Ovary (tissue), 9 donors: ENCODE measurements around the gene URB2. TPM values are rescaled to one million over a fixed set of nuclear protein-coding genes. Genes with fewer than 3 reads are reported as not detected.

Experiments
- DNase-seq, 5 donors: peaks; one replicate each; pipeline ENCODE4 v3.0.0-alpha.2; 2019 to 2020
- H3K27ac ChIP-seq, 2 donors: fragments of 200-600 bp; one replicate each; pipeline versions ENCODE4 v1.5.1 to v1.8.0; 2019 to 2022
- H3K27me3 ChIP-seq: fragments of 200-600 bp; one replicate; pipeline ENCODE4 v1.8.0; 2022
- H3K36me3 ChIP-seq: fragments of 200-600 bp; sonication (generic); one replicate; pipeline ENCODE4 v1.5.1; 2019
- H3K4me1 ChIP-seq: one replicate; pipeline ENCODE4 v1.8.1; 2013; ENCODE audit warnings: mild to moderate bottlenecking, moderate library complexity; ENCODE audit not compliant: insufficient read depth
- H3K4me3 ChIP-seq: fragments of 200-600 bp; sonication (generic); one replicate; pipeline ENCODE4 v1.5.1; 2017
- H3K9me3 ChIP-seq, 2 donors: fragments of 200-600 bp in 1 of 2; sonication (generic) in 1 of 2; one replicate each; pipeline versions ENCODE4 v1.5.1 to v1.8.1; 2013 to 2019; ENCODE audit warnings: mild to moderate bottlenecking in 1 of 2, moderate library complexity in 1 of 2
- EP300 ChIP-seq: sonication (generic); formaldehyde crosslinking; IDR thresholded peaks from one replicate; pipeline ENCODE4 v1.6.1; 2017; ENCODE audit warnings: antibody characterized with exemption
- POLR2A ChIP-seq: fragments of 450-650 bp; IDR thresholded peaks from one replicate; pipeline ENCODE4 v1.6.1; 2017; ENCODE audit warnings: antibody characterized with exemption, mild to moderate bottlenecking, moderate library complexity
- WGBS, 3 donors: extraction: QIAGEN DNeasy Blood & Tissue Kit in 1 of 3; methylation state at CpG; one replicate each; pipeline versions ENCODE4 v1.1.5 to v1.1.7; 2013 to 2017; 5-methylcytosine and 5-hydroxymethylcytosine counted together
- intact Hi-C, 4 donors: fragments of 100-400 bp; cut with DNase I; formaldehyde crosslinking; loops; one replicate each; pipeline versions ENCODE4 v1.11.0 to v1.15.1; 2022 to 2023
- polyA plus RNA-seq, 2 donors: library from polyadenylated mRNA; stranded (reverse); fragments of 200-250 nt in 1 of 2; fragments of 350-450 nt in 1 of 2; fragmentation: Illumina TruSeq in 1 of 2; extraction: RNeasy Lipid Tissue Mini Kit (QIAGEN cat#74804) in 1 of 2; gene quantifications; one replicate each; pipeline ENCODE4 v1.2.3, GENCODE V29; 2013 to 2014
- total RNA-seq, 7 donors: library from RNA; depleted of rRNA in 2 of 7; stranded (reverse); fragments of >200 nt in 2 of 7; fragmentation: NEBNext Ultra II Directional in 3 of 7; extraction: Animal tissue kit (Norgen Biotek cat#: 25700) in 3 of 7; gene quantifications; one replicate each; pipeline versions ENCODE4 v1.1.0 to v1.2.4, GENCODE V29; 2016 to 2023
- TF ChIP-seq, protein P1 (sequence below), 3 donors: fragments of 450-650 bp in 2 of 3; fragments of 200-600 bp in 1 of 3; IDR thresholded peaks; one replicate each; pipeline versions ENCODE4 v1.5.1 to v1.8.0; 2016 to 2022; ENCODE audit warnings: antibody characterized with exemption in 3 of 3, mild to moderate bottlenecking in 1 of 3
- donor health status: DM: no; HTN: no; CAD: no; lungs with moderate emphysema.
- donor health status: DM: no; HTN: no; CAD: no.
- donor health status: Bipolar disorder and iron deficiency.
- donor health status: DM: yes; HTN: yes; CAD: no.
- donor health status: DM: no; HTN: no; CAD: no.
- donor health status: DM: yes; HTN: yes; CAD: no.

URB2 gene
- total and polyA plus RNA-seq, 9 donors: 2.2 to 16.7 (median 8.0) TPM

DNA sequence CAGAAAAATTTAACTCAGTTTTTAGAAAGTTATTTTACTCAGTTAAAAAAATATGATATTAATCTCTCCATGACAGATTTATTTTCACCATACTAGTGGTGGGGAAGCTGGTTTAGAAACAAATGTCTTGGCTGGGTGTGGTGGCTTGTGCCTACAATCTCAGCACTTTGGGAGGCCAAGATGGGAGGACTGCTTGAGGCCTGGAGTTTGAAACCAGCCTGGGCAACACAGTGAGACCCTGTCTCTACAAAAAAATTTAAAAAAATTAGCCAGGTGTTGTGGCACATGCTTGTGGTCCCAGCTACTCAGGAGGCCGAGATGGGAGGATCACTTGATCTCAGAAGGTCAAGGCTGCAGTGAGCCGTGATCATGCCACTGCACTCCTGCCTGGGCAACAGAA is 17.5 kb upstream of the URB2 start:
- H3K4me1 ChIP-seq: no peaks in the 10 kb centered on the region
- WGBS, 3 donors: 74 to 82% (median 78%) methylated on average over 2 of the region's 2 CpGs
- H3K36me3 ChIP-seq: no peaks in the 10 kb centered on the region
- H3K27ac ChIP-seq: no peak overlapping the region
- intact Hi-C loops: no loop called here
- H3K4me3 ChIP-seq: no peak overlapping the region
- H3K27me3 ChIP-seq: no peaks in the 10 kb centered on the region
- DNase-seq: no peak
- H3K9me3 ChIP-seq: no peaks in the 10 kb centered on the region
- no peak for TF ChIP-seq POLR2A
- TF ChIP-seq, protein P1, sequence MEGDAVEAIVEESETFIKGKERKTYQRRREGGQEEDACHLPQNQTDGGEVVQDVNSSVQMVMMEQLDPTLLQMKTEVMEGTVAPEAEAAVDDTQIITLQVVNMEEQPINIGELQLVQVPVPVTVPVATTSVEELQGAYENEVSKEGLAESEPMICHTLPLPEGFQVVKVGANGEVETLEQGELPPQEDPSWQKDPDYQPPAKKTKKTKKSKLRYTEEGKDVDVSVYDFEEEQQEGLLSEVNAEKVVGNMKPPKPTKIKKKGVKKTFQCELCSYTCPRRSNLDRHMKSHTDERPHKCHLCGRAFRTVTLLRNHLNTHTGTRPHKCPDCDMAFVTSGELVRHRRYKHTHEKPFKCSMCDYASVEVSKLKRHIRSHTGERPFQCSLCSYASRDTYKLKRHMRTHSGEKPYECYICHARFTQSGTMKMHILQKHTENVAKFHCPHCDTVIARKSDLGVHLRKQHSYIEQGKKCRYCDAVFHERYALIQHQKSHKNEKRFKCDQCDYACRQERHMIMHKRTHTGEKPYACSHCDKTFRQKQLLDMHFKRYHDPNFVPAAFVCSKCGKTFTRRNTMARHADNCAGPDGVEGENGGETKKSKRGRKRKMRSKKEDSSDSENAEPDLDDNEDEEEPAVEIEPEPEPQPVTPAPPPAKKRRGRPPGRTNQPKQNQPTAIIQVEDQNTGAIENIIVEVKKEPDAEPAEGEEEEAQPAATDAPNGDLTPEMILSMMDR (IDR thresholded peaks at IDR 0.05): no peak
- TF ChIP-seq EP300: no peak

DNA sequence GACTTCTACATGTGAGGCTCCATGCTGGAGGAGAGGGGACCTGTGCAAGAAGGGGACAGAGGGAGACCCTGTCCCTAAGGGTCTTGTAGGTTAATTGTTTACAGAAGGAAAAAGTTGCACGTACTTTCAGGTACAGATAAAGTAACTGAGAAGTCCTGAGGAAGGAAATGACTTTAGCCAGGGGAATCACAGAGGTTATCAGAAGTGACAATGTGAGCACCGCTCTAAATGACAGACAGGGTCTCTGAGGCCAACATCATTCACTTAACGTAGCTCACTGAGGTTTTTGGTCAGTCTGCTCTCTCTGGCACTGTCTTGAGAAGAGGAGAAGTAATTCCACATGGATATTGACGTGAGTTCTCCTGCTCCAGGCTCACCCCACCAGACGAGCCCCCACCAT is 12.1 kb upstream of the URB2 start:
- Histone ChIP-seq H3K4me1 (no peaks in the 10 kb centered on the region), H3K9me3 (no peaks in the 10 kb centered on the region), H3K36me3 (no peaks in the 10 kb centered on the region), H3K27me3 (no peaks in the 10 kb centered on the region), H3K4me3 (no peak overlapping the region), H3K27ac (no peak overlapping the region)
- DNase-seq: no peak
- WGBS, 3 donors: 75 to 82% (median 76%) methylated on average over 5 of the region's 5 CpGs
- TF ChIP-seq POLR2A (no peak), EP300 (no peak)
- TF ChIP-seq, protein P1 (IDR thresholded peaks at IDR 0.05): no peak
- intact Hi-C loops: no loop called here

DNA sequence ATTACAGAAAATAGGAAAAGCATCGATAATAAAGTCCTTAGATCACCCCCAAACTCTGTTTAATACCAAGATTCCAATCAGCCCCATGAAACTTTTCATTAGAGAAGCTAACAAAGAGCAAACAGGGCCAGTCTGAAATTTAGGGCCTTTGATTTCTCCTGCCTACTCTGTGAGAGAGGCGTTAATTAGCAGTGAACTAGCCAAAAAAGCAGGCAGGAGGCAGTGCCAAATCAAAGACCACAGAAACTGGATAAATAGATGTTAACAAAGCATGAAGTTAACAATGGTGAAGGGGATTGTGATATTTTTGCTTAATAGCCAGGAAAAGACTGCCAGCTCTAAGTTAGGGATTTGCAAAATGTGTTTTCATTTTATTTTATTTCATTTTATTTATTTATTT is 11.3 kb upstream of the URB2 start:
- Histone ChIP-seq H3K4me3 (no peak overlapping the region), H3K4me1 (no peaks in the 10 kb centered on the region), H3K27ac (no peak overlapping the region), H3K36me3 (no peaks in the 10 kb centered on the region), H3K9me3 (no peaks in the 10 kb centered on the region), H3K27me3 (no peaks in the 10 kb centered on the region)
- DNase-seq: no peak
- 94 to 98% (median 95%) methylated on average over 2 of the region's 2 CpGs for WGBS, 3 donors
- intact Hi-C loops: no loop called here
- TF ChIP-seq, protein P1 (IDR thresholded peaks at IDR 0.05): no peak
- no peak for TF ChIP-seq EP300
- no peak for TF ChIP-seq POLR2A

DNA sequence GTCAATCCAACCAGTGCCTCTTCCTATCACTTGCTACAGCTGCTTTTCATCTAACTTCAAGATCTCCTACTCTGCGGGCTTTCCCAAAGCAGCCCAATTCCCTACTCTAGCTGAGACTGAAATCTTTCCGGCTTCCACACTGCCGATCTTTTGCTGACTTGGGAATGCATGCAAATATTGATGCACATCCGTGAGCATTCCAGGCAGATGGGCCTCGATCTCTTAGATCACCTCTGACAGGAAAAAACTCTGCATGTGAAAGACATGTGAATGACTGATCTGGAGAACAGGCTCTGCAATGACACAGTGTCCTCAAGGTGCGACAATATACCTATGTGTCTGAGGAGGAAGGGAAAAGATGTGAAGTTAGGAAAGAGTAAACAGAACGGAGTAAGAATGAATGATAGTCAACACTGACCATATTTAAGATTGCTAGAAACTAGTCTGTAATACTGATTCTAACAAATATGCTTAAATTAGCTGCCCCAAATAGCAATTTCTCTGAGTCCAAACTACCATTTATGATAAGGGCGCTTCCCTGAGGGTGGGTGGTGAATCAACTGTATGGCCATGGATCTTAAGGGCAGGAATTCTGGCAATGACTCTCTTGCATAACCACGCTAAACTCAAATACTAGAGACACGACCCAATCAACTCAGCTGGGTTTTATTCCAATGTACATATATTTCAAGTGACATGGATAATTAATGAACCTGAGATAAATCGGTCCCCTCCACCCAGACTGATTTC is 8.5 kb upstream of the URB2 start:
- H3K9me3 ChIP-seq: no peaks in the 10 kb centered on the region
- intact Hi-C loops: loop anchor here in 1 of 4 donors (1.0 kb wide), 1 partner anchor 31 kb away; no protein-coding TSS in a partner anchor
- DNase-seq: no peak

More for the DNA sequence above, 8.5 kb upstream of the URB2 start:
- Histone ChIP-seq H3K36me3 (no peaks in the 10 kb centered on the region), H3K4me3 (no peak overlapping the region), H3K27me3 (no peaks in the 10 kb centered on the region), H3K4me1 (no peaks in the 10 kb centered on the region), H3K27ac (no peak overlapping the region)
- TF ChIP-seq, protein P1 (IDR thresholded peaks at IDR 0.05): no peak
- no peak for TF ChIP-seq POLR2A
- no peak for TF ChIP-seq EP300
- WGBS, 3 donors: 84 to 88% (median 86%) methylated on average over 11 of the region's 11 CpGs
